OCI-LY1 (cell line): ENCODE measurements around the gene ZNF629.

Experiments
- H2AFZ ChIP-seq: fragments of 200-600 bp; sonication (generic), shearing (Covaris generic); 2 replicates; pipeline ENCODE4 v1.6.0; 2014; ENCODE audit warnings: antibody characterized with exemption, mild to moderate bottlenecking, low read length
- H3F3A ChIP-seq: fragments of 200-600 bp; sonication (generic), shearing (Covaris generic); 2 replicates; pipeline ENCODE4 v1.6.0; 2014; ENCODE audit warnings: mild to moderate bottlenecking, antibody characterized with exemption, low read length, moderate library complexity; ENCODE audit not compliant: insufficient read depth
- H3K27ac ChIP-seq: fragments of 200-600 bp; sonication (generic); 2 replicates; pipeline ENCODE4 v1.5.1; 2014; ENCODE audit warnings: low read length, mixed run types, mild to moderate bottlenecking, low read depth; ENCODE audit not compliant: poor library complexity, severe bottlenecking
- H3K27me3 ChIP-seq: fragments of 200-600 bp; sonication (generic); 2 replicates; pipeline ENCODE4 v1.6.0; 2014; ENCODE audit warnings: antibody characterized with exemption, mild to moderate bottlenecking, low read length, moderate library complexity; ENCODE audit not compliant: insufficient read depth
- H3K36me3 ChIP-seq: fragments of 200-600 bp; sonication (generic); 2 replicates; pipeline ENCODE4 v1.6.1; 2014; ENCODE audit warnings: mild to moderate bottlenecking, antibody characterized with exemption, low read length, moderate library complexity, mixed read lengths; ENCODE audit not compliant: insufficient read depth
- H3K4me1 ChIP-seq: fragments of 200-600 bp; sonication (generic); 2 replicates; pipeline ENCODE4 v1.5.1; 2014; ENCODE audit warnings: mild to moderate bottlenecking, low read length, moderate library complexity; ENCODE audit not compliant: insufficient read depth, severe bottlenecking
- H3K4me2 ChIP-seq: fragments of 200-600 bp; sonication (generic), shearing (Covaris generic); 2 replicates; pipeline ENCODE4 v1.6.1; 2014; ENCODE audit warnings: low read length
- H3K4me3 ChIP-seq: fragments of 200-600 bp; sonication (generic); 2 replicates; pipeline ENCODE4 v1.5.1; 2014; ENCODE audit warnings: low read length, low read depth, mild to moderate bottlenecking, mixed read lengths; ENCODE audit not compliant: poor library complexity, severe bottlenecking
- H3K79me2 ChIP-seq: fragments of 200-600 bp; shearing (Covaris generic); 2 replicates; pipeline ENCODE4 v1.6.1; 2016; ENCODE audit warnings: mixed run types, low read length, mixed read lengths; ENCODE audit not compliant: insufficient read depth
- H3K9ac ChIP-seq: fragments of 200-600 bp; sonication (generic), shearing (Covaris generic); 2 replicates; pipeline ENCODE4 v1.6.1; 2014; ENCODE audit warnings: mild to moderate bottlenecking, low read length, mixed read lengths
- H3K9me2 ChIP-seq: fragments of 200-600 bp; sonication (generic), shearing (Covaris generic); 2 replicates; pipeline ENCODE4 v1.6.1; 2014; ENCODE audit warnings: low read depth, mild to moderate bottlenecking, low read length, mixed read lengths
- H3K9me3 ChIP-seq: fragments of 200-600 bp; shearing (Covaris generic); 2 replicates; pipeline ENCODE4 v1.6.1; 2014; ENCODE audit warnings: low read length, mixed read lengths
- H4K20me1 ChIP-seq: fragments of 200-600 bp; sonication (generic), shearing (Covaris generic); 2 replicates; pipeline ENCODE4 v1.6.0; 2016; ENCODE audit warnings: mild to moderate bottlenecking, low read length; ENCODE audit not compliant: insufficient read depth
- EZH2 ChIP-seq: fragments of 200-600 bp; sonication (generic), shearing (Covaris generic); IDR thresholded peaks from 2 replicates; pipeline ENCODE4 v1.8.0; 2017; ENCODE audit warnings: borderline replicate concordance, mixed run types, mild to moderate bottlenecking, antibody characterized with exemption, low read length, moderate library complexity, mixed read lengths
- TF ChIP-seq, protein P1 (sequence below): fragments of 200-600 bp; sonication (generic), shearing (Covaris generic); IDR thresholded peaks from 2 replicates; pipeline ENCODE4 v1.5.1; 2017; ENCODE audit warnings: mild to moderate bottlenecking, antibody characterized with exemption, low read length, moderate library complexity, mixed read lengths

Gene ZNF629

GRCh38 chr16:30757316-30757715, 29.7 kb downstream of the ZNF629 start:
- Histone ChIP-seq H3K36me3 (peaks cover 62% of the 10 kb centered on the region), H4K20me1 (no peaks in the 10 kb centered on the region), H3K27ac (no peak overlapping the region), H3K4me3 (no peak overlapping the region), H3K9me2 (no peaks in the 10 kb centered on the region), H3K79me2 (no peaks in the 10 kb centered on the region), H3F3A (no peaks in the 10 kb centered on the region), H2AFZ (no peak overlapping the region), H3K9ac (no peak overlapping the region), H3K4me2 (no peak overlapping the region), H3K9me3 (no peaks in the 10 kb centered on the region), H3K27me3 (no peaks in the 10 kb centered on the region), H3K4me1 (peaks cover 24% of the 10 kb centered on the region)
- TF ChIP-seq EZH2 = no peak
- TF ChIP-seq, protein P1, sequence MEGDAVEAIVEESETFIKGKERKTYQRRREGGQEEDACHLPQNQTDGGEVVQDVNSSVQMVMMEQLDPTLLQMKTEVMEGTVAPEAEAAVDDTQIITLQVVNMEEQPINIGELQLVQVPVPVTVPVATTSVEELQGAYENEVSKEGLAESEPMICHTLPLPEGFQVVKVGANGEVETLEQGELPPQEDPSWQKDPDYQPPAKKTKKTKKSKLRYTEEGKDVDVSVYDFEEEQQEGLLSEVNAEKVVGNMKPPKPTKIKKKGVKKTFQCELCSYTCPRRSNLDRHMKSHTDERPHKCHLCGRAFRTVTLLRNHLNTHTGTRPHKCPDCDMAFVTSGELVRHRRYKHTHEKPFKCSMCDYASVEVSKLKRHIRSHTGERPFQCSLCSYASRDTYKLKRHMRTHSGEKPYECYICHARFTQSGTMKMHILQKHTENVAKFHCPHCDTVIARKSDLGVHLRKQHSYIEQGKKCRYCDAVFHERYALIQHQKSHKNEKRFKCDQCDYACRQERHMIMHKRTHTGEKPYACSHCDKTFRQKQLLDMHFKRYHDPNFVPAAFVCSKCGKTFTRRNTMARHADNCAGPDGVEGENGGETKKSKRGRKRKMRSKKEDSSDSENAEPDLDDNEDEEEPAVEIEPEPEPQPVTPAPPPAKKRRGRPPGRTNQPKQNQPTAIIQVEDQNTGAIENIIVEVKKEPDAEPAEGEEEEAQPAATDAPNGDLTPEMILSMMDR = no peak

DNA sequence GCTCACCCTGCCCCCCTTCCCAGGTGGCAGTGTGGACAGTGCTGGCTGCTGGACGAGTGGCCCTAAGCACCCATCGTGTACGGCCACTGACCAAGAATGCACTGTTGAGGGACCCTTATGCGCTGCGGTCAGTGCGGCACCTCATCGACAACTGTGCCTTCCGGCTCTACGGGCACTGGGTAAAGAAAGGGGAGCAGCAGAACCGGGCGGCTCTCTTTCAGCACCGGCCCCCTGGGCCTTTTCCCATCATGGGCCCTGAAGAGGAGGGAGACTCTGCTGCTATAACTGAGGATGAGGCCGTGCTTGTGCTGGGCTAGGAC, 30.3 kb downstream of the ZNF629 start:
- Histone ChIP-seq H4K20me1 (no peaks in the 10 kb centered on the region), H3K4me3 (no peak overlapping the region), H3K9ac (no peak overlapping the region), H3K27me3 (no peaks in the 10 kb centered on the region), H3K9me2 (no peaks in the 10 kb centered on the region), H3F3A (no peaks in the 10 kb centered on the region), H3K36me3 (peaks cover 64% of the 10 kb centered on the region), H3K4me2 (no peak overlapping the region), H3K9me3 (no peaks in the 10 kb centered on the region), H3K27ac (no peak overlapping the region), H3K79me2 (no peaks in the 10 kb centered on the region), H3K4me1 (peaks cover 24% of the 10 kb centered on the region), H2AFZ (no peak overlapping the region)
- TF ChIP-seq EZH2 = no peak
- TF ChIP-seq, protein P1 = no peak

DNA sequence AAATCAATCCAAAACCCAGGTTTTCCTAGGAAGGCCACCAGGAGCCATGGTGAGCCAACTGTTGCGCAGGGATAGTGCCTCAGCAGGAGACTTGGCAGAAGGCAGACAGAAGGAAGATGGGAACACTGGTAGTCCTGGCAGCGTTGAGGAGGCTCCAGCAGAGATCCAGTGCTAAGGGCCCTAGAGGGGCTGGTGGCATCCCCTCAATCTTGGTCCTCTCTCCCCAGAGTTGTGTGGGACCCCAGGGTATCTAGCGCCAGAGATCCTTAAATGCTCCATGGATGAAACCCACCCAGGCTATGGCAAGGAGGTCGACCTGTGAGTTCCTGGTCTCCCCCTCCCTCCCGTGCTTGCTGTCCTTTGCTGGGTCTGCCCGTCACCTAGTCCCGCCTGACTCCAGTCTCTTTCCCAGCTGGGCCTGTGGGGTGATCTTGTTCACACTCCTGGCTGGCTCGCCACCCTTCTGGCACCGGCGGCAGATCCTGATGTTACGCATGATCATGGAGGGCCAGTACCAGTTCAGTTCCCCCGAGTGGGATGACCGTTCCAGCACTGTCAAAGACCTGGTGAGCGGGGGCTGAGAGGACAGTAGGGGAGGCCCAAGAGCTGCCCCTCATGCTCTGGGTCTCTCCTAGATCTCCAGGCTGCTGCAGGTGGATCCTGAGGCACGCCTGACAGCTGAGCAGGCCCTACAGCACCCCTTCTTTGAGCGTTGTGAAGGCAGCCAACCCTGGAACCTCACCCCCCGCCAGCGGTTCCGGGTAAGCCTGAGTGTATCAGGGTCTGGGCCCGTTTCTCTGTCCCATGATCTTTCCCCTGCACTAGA, 30.8 kb downstream of the ZNF629 start:
- no peaks in the 10 kb centered on the region for H3K27me3 ChIP-seq
- no peaks in the 10 kb centered on the region for H3K9me3 ChIP-seq
- peaks cover 68% of the 10 kb centered on the region for H3K36me3 ChIP-seq
- H4K20me1 ChIP-seq = no peaks in the 10 kb centered on the region
- H3K9ac ChIP-seq = no peak overlapping the region
- H3K4me3 ChIP-seq = no peak overlapping the region
- no peaks in the 10 kb centered on the region for H3K79me2 ChIP-seq
- no peak for TF ChIP-seq EZH2
- TF ChIP-seq, protein P1 = no peak
- H3K4me1 ChIP-seq = peaks cover 24% of the 10 kb centered on the region
- H3F3A ChIP-seq = no peaks in the 10 kb centered on the region
- no peak overlapping the region for H2AFZ ChIP-seq
- H3K4me2 ChIP-seq = no peak overlapping the region
- no peak overlapping the region for H3K27ac ChIP-seq
- no peaks in the 10 kb centered on the region for H3K9me2 ChIP-seq
